Measurements from ENCODE around the gene PUS1.

GRCh38 chr12:131983026-131983425 is 54.0 kb downstream of the PUS1 start:
- TF ChIP-seq CTCF (IDR thresholded peaks at IDR 0.05 in 4 of 5, conservative IDR thresholded peaks at IDR 0.05 in 1 of 5) (no peak), POLR2A (IDR thresholded peaks at IDR 0.05) (no peak)

All from gastrocnemius medialis (tissue), 4 donors.